SK-N-MC (cell line): Measurements from ENCODE around the gene CEBPE.

Experiments
- DNase-seq: peaks from one replicate; pipeline ENCODE4 v3.0.0-alpha.2; 2011; ENCODE audit warnings: low read depth, low spot score
- H3K27ac ChIP-seq: fragments of 200-600 bp; sonication (generic); 2 replicates; pipeline ENCODE4 v1.5.1; 2016; ENCODE audit warnings: mixed run types
- H3K36me3 ChIP-seq: fragments of 200-600 bp; sonication (generic); 2 replicates; pipeline ENCODE4 v1.6.1; 2017; ENCODE audit warnings: antibody characterized with exemption, low read length, mixed read lengths; ENCODE audit not compliant: insufficient read depth
- H3K4me3 ChIP-seq: fragments of 200-600 bp; sonication (generic); 2 replicates; pipeline ENCODE4 v1.5.1; 2016
- H3K9ac ChIP-seq: fragments of 200-600 bp; sonication (generic); 2 replicates; pipeline ENCODE4 v1.8.0; 2017; ENCODE audit warnings: mixed run types, mixed read lengths; ENCODE audit not compliant: insufficient read length
- H3K9me3 ChIP-seq: fragments of 200-600 bp; sonication (generic); 2 replicates; pipeline ENCODE4 v1.6.1; 2017; ENCODE audit warnings: low read depth, mild to moderate bottlenecking, antibody characterized with exemption, low read length, moderate library complexity, mixed read lengths
- EZH2 ChIP-seq: fragments of 200-600 bp; sonication (generic); IDR thresholded peaks from one replicate; pipeline ENCODE4 v1.6.1; 2017; ENCODE audit warnings: antibody characterized with exemption
- FOXP2 ChIP-seq: optimal IDR thresholded peaks from 2 replicates; pipeline ENCODE3; 2011; ENCODE audit warnings: mild to moderate bottlenecking, moderate library complexity; ENCODE audit not compliant: insufficient read depth; ENCODE audit errors: extremely low read length, control extremely low read depth
- POLR2AphosphoS5 ChIP-seq: IDR thresholded peaks from 2 replicates; pipeline ENCODE4 v1.6.1; 2012; ENCODE audit warnings: mild to moderate bottlenecking, low read depth, low read length, borderline replicate concordance

The CEBPE gene

DNA sequence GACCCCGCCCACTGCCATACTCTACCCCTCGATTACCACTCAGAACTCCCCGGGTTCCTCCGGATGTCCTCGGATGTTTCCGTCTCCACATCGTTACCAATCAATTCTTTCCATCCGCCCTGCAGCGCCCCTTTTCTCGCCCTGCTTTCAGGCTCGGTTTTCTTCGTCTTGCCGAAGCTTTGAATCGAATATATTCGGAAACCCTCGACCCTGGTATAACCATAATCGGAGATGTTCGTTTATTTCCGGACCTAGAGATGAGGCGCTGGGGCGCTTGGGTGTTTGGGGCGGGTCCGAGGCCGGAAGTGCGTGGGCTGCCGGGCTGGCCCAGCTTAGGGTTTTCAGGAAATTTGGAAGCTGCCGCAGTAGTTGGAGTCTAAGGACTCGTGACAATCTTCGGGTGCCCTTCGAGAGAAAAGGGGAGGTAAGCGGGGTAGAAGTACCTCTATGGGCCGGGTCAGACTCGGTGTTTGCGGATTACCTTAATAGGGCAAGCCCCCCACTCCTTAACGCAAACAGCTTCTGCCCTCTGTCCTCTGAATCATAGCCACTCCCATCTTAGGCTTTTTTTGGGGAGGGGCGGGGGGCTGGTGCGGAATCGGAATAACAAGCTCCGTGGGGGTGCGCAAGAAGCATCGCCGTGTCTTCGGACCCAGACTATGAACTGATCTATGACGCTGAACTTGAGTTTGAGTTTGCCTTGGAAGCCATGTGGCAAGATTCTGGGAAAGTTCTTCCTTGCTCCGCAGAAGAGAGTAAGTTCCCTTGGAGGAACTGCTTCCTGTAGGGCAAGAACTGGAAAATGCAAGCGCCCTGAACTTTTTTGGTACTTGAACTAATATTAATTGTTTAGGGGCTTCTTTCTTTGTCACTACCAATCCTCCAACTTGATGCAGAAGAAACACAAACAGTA, 23.6 kb downstream of the CEBPE start, which contains the start of gene C14orf119:
Gene C14orf119, plus strand, starts transcription at position 310 of the 913 bp plus-strand sequence. CDS start 2,154 bp downstream, outside the sequence.
- Histone ChIP-seq H3K9me3 (no peaks in the 10 kb centered on the region), H3K27ac (peak within 1 kb of the TSS; percentile 90), H3K4me3 (peak within 1 kb of the TSS; percentile 87), H3K36me3 (peaks cover 46% of the 10 kb centered on the region), H3K9ac (peak within 1 kb of the TSS; percentile 93)
- peak; percentile 85 for TF ChIP-seq POLR2AphosphoS5
- no peak for TF ChIP-seq EZH2
- peak; percentile 71 for TF ChIP-seq FOXP2
- peak; percentile 99 for DNase-seq

DNA sequence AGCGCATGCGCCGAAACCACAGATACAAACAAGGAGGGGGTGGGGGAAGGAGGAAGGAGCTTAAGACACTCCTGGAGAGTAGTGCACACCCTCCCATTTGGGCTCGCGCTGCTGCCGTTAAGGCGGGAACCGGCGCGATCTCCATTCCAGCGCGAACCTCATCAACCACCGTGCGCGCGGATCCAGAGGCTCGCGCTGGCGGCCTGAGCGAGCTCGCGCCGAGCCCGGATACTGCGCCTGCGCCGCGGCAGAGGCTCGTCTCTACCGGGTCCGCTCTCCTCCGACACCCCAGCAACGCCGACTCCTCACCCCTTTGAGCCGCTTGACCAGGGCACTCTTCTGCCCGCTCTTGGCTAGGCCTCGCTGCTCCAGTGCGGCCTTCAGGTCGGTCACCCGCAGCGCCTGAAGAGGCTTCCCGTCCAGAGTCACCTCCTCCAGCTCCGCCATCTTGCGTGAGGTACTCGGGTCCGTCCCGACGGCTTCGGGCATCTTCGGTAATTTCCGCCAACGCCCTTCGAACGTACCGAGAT, 24.3 kb downstream of the CEBPE start, which contains the start of gene ACIN1:
Gene ACIN1, minus strand, starts transcription at position 471 of the 530 bp plus-strand sequence. Its CDS starts 24 bp downstream, at position 447.
- no peak for DNase-seq
- H3K9me3 ChIP-seq, result no peaks in the 10 kb centered on the region
- H3K36me3 ChIP-seq, result peaks cover 53% of the 10 kb centered on the region

DNA sequence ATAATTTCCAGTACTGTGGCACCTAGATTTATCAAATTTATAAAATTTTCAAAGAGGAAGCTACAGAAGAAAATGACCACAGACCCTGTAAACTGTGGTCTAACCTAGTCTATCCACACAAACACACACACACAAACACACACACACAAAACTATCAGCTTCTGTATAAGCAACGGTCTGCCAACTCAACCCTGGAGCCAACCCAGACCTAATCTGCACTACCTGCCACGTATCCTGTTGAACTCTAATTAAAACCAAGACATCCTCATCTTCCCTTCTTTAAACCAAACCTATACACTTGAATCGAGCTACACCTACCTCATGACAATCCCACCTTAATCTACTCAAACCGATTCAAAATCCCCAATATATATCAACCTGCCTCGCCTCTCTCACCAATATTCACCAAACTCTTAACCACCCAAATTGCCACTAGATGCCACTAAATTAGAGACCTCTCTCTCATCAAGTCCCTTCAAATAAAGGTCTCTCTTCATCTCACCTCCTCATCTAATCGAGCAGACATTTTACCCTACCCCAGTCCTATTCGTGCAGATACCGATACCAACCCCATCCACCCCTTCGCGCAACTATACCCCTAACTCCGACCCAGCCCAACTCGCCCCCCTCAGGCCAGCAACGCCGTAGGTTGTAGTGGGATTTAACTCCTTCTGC, 24.9 kb downstream of the CEBPE start:
- Histone ChIP-seq H3K27ac (peak overlapping the region; percentile 90), H3K9ac (peak overlapping the region; percentile 93), H3K9me3 (no peaks in the 10 kb centered on the region), H3K4me3 (peak overlapping the region; percentile 87), H3K36me3 (peaks cover 59% of the 10 kb centered on the region)
- TF ChIP-seq POLR2AphosphoS5, result no peak
- DNase-seq, result no peak

More for the DNA sequence above, 24.3 kb downstream of the CEBPE start, which contains the start of gene ACIN1:
- H3K4me3 ChIP-seq, result peak within 1 kb of the TSS; percentile 87
- H3K27ac ChIP-seq, result peak within 1 kb of the TSS; percentile 90
- TF ChIP-seq FOXP2, result no peak
- peak; percentile 70 for TF ChIP-seq POLR2AphosphoS5
- peak within 1 kb of the TSS; percentile 93 for H3K9ac ChIP-seq

DNA sequence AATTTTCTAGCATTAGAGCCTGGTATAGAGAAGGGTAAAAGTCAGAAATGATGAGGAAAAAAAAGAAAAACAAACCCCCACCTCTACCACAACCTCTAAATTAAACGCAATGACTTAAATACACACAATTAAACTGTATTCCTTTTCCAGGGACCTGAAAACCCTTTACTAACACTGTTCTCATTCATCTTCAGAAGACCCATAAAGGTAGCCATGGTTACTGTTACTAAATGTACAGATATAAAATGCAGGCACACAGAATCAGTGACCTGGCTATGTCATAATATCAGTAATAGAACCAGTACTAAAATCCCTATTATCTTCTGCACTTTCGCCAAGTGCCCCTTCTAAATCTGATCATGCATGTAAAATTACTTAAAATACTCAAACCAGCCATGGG, 25.5 kb downstream of the CEBPE start:
- no peak for TF ChIP-seq FOXP2
- no peak for TF ChIP-seq POLR2AphosphoS5
- TF ChIP-seq EZH2, result no peak
- H3K9me3 ChIP-seq, result no peaks in the 10 kb centered on the region
- H3K9ac ChIP-seq, result peak overlapping the region; percentile 93
- H3K4me3 ChIP-seq, result peak overlapping the region; percentile 87
- DNase-seq, result no peak
- H3K36me3 ChIP-seq, result peaks cover 60% of the 10 kb centered on the region
- H3K27ac ChIP-seq, result no peak overlapping the region

DNA sequence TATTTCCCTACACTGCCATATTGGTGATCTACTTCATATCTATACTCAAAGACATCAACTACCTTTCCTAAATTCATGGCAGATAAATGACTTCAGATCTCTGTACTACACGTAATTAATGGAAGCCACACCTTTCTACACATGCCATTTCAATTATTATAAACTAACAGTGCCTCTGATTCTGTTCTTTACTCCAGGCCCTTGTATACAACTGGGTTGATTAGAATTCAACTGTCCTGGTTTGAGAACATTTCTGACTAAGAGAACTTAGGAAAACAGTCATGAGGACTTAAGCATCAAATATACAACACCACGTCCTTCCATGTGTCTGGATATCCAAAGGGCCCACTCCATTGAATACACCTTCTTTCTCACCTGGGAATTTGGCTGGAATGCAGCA, 26.0 kb downstream of the CEBPE start:
- TF ChIP-seq POLR2AphosphoS5, result no peak
- TF ChIP-seq EZH2, result no peak
- no peak for TF ChIP-seq FOXP2
- peak overlapping the region; percentile 87; the same call in 1 of the 2 replicates for H3K4me3 ChIP-seq
- peak overlapping the region; percentile 93 for H3K9ac ChIP-seq
- no peak for DNase-seq
- H3K9me3 ChIP-seq, result no peaks in the 10 kb centered on the region
- H3K27ac ChIP-seq, result no peak overlapping the region
- H3K36me3 ChIP-seq, result peaks cover 60% of the 10 kb centered on the region

DNA sequence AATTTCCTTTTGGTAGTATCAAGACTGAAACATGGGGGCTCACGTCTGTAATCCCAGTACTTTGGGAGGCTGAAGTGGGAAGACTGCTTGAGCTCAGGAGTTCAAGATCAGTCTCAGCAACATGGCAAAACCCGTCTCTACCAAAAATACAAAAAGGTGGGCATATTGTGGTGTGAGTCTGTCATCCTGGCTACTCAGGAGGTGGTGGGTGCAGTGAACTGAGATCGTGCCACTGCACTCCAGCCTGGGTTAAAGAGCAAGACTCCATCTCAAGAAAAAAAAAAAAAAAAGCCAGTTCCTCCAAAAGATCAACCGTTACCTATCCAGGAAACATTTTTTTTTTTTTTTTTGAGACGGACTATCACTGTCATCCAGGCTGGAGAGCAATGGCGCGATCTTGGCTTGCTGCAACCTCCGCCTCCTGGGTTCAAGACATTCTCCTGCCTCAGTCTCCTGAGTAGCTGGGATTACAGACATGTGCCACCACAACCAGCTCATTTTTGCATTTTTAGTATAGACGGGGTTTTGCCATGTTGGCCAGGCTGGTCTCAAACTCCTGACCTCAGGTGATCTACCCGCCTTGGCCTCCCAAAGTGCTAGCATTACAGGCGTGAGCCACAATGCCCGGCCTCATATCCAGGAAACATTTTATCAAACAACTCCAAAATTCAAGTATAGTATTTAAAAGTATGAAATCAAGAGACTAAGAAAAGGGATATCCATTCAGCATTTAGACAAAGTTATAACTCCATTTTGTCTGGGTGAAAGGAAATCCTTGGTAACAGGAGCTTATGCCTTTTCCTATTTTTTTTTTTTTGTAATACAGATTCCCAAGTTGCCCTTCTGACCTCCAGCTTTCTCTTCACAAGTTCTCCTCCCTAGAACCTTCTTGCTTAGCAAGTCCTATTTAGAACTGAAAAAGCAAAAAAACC, 27.5 kb downstream of the CEBPE start:
- peaks cover 67% of the 10 kb centered on the region for H3K36me3 ChIP-seq
- no peak overlapping the region for H3K4me3 ChIP-seq
- no peak for DNase-seq
- TF ChIP-seq POLR2AphosphoS5, result no peak
- TF ChIP-seq FOXP2, result no peak
- no peak for TF ChIP-seq EZH2
- H3K27ac ChIP-seq, result no peak overlapping the region
- no peaks in the 10 kb centered on the region for H3K9me3 ChIP-seq
- H3K9ac ChIP-seq, result no peak overlapping the region

DNA sequence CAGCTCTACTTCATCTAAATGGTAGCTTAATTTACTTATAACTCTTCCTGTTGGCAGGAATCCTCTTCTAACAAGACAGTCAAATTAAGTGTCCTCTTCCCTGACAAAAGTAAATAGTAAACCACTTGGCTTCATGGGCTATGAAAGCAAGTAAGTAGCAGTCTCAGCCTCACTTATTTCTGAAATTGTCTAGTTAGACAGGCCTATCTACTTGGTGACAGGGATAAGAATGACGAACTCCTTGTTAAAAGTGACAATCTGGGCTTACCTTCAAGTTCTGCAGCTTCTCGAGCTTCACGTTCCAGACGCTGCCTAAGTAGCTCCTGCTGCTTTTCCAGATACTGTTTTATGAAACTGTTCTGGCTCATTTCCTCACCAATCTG, 28.8 kb downstream of the CEBPE start:
- Histone ChIP-seq H3K9me3 (no peaks in the 10 kb centered on the region), H3K36me3 (peaks cover 80% of the 10 kb centered on the region), H3K27ac (no peak overlapping the region), H3K9ac (no peak overlapping the region), H3K4me3 (no peak overlapping the region)
- no peak for TF ChIP-seq FOXP2
- TF ChIP-seq POLR2AphosphoS5, result no peak
- TF ChIP-seq EZH2, result no peak
- no peak for DNase-seq
